H1 (cell line): Measurements from ENCODE around the gene SAMD4A. TPM values are rescaled to one million over a fixed set of nuclear protein-coding genes. Genes with fewer than 3 reads are reported as not detected.

Source experiments
- RBBP5 ChIP-seq: IDR thresholded peaks from 2 replicates; pipeline ENCODE4 v1.7.1; 2012; ENCODE audit warnings: low read depth, mild to moderate bottlenecking, inconsistent platforms, low read length, moderate library complexity, borderline replicate concordance
- TCF12 ChIP-seq: IDR thresholded peaks from 2 replicates; pipeline ENCODE4 v1.6.1; 2011; ENCODE audit warnings: low read depth, mild to moderate bottlenecking, low read length
- polyA plus RNA-seq, 7 experiments: library from polyadenylated mRNA; depleted of rRNA in 3 of 7; stranded (reverse) in 5 of 7; unstranded in 2 of 7; fragments of >200 nt in 5 of 7; fragments of 200-250 nt in 2 of 7; gene quantifications; 1 replicate in 5 of 7; 2 replicates in 1 of 7; 4 replicates in 1 of 7; pipeline versions ENCODE4 v1.2.1 to v1.2.3, GENCODE V29; 2011 to 2013; ENCODE audit warnings: missing spikeins in 2 of 7, mixed read lengths in 2 of 7
- total RNA-seq: library from RNA; stranded (reverse); fragmentation: NEBNext Ultra II Directional; extraction: Animal tissue kit (Norgen Biotek cat#: 25700); gene quantifications from 2 replicates; pipeline ENCODE4 v1.2.1, GENCODE V29; 2021

SAMD4A gene
- total and polyA plus RNA-seq, 2 of the 8 experiments (the other 6 are each of a cell fraction or from before 2014, with no cell fraction given) = 2.4 to 12.3 TPM

GRCh38 chr14:54537651-54538050 lies 29.3 kb upstream of the SAMD4A start (continued):
- TF ChIP-seq TCF12 = no peak
- TF ChIP-seq RBBP5 = no peak
- TF ChIP-seq, all 59 proteins: peak for 0
